NCI-H146 treated with DMSO at 0.1 percent for 48 hours (cell line): ENCODE data around the gene PCDH7.

Experiments
- DNase-seq: peaks from one replicate; lab custom pipeline; 2025; ENCODE audit not compliant: unreplicated experiment; lab: John Stamatoyannopoulos, UW

PCDH7 gene

GRCh38 chr4:30726090-30726675, 6.0 kb downstream of the PCDH7 start:
- DNase-seq: no peak

GRCh38 chr4:30727409-30727808, 7.2 kb downstream of the PCDH7 start:
- no peak for DNase-seq

- no peak for DNase-seq
Measured at GRCh38 chr4:30728311-30728710, 8.1 kb downstream of the PCDH7 start.

- no peak for DNase-seq
Measured at GRCh38 chr4:30743897-30744296, 23.7 kb downstream of the PCDH7 start.

GRCh38 chr4:30744386-30744785, 24.2 kb downstream of the PCDH7 start:
- DNase-seq: no peak

- no peak for DNase-seq
Measured at GRCh38 chr4:30744957-30745640, 24.9 kb downstream of the PCDH7 start.

GRCh38 chr4:30746735-30747134, 26.6 kb downstream of the PCDH7 start:
- DNase-seq: no peak

- no peak for DNase-seq
Measured at GRCh38 chr4:30753316-30753715, 33.1 kb downstream of the PCDH7 start.

GRCh38 chr4:30754021-30754420, 33.9 kb downstream of the PCDH7 start:
- no peak for DNase-seq

GRCh38 chr4:30755346-30755745, 35.2 kb downstream of the PCDH7 start:
- DNase-seq: no peak

- no peak for DNase-seq
Measured at GRCh38 chr4:30756553-30756952, 36.4 kb downstream of the PCDH7 start.

- DNase-seq: no peak
Measured at GRCh38 chr4:30757357-30757756, 37.2 kb downstream of the PCDH7 start.

GRCh38 chr4:30760551-30760950, 40.4 kb downstream of the PCDH7 start:
- no peak for DNase-seq

GRCh38 chr4:30763321-30763727, 43.2 kb downstream of the PCDH7 start:
- DNase-seq: no peak

- no peak for DNase-seq
Measured at GRCh38 chr4:30765022-30765421, 44.9 kb downstream of the PCDH7 start.

- DNase-seq: no peak
Measured at GRCh38 chr4:30767147-30767845, 47.1 kb downstream of the PCDH7 start.

GRCh38 chr4:30768277-30768676, 48.1 kb downstream of the PCDH7 start:
- no peak for DNase-seq

- DNase-seq: no peak
Measured at GRCh38 chr4:30769093-30769492, 48.9 kb downstream of the PCDH7 start.

- DNase-seq: no peak
Measured at GRCh38 chr4:30770049-30770549, 49.9 kb downstream of the PCDH7 start.

GRCh38 chr4:30770812-30771211, 50.6 kb downstream of the PCDH7 start:
- no peak for DNase-seq

GRCh38 chr4:30776451-30776850, 56.3 kb downstream of the PCDH7 start:
- no peak for DNase-seq

GRCh38 chr4:30776921-30777415, 56.8 kb downstream of the PCDH7 start:
- DNase-seq: no peak
